Nephron (organoid): Measurements from ENCODE around the gene PITX3.

Source experiments
- H3K27ac Mint-ChIP-seq, 3 experiments: 2 replicates each; pipeline ENCODE4 v1.8.0; 2020; ENCODE audit warnings: mixed read lengths in 3 of 3, mild to moderate bottlenecking in 2 of 3, moderate library complexity in 1 of 3
- H3K27me3 Mint-ChIP-seq: 2 replicates; pipeline ENCODE4 v1.8.0; 2021; ENCODE audit warnings: low read depth, mild to moderate bottlenecking, moderate library complexity, mixed read lengths
- H3K36me3 Mint-ChIP-seq: 2 replicates; pipeline ENCODE4 v1.8.0; 2020; ENCODE audit warnings: low read depth, mixed read lengths
- H3K4me1 Mint-ChIP-seq: 2 replicates; pipeline ENCODE4 v1.8.0; 2020; ENCODE audit warnings: mixed read lengths
- H3K4me3 Mint-ChIP-seq, 3 experiments: 2 replicates each; pipeline ENCODE4 v1.8.0; 2020; ENCODE audit warnings: mild to moderate bottlenecking in 3 of 3, mixed read lengths in 3 of 3, moderate library complexity in 2 of 3
- H3K9me3 Mint-ChIP-seq: 2 replicates; pipeline ENCODE4 v1.8.0; 2020; ENCODE audit warnings: mixed read lengths
- CTCF ChIP-seq, 3 experiments: fragments of 200-600 bp; sonication (generic); IDR thresholded peaks; one replicate each; pipeline ENCODE4 v1.5.0; 2021; ENCODE audit warnings: antibody characterized with exemption in 3 of 3; ENCODE audit not compliant: unreplicated experiment in 3 of 3

Gene PITX3

GRCh38 chr10:102279104-102279503, 37.8 kb upstream of the PITX3 start:
- Mint-ChIP-seq H3K36me3 (peaks cover 15% of the 10 kb centered on the region), H3K27ac (peak overlapping the region in 2 of 3 experiments; percentile 76 to 80), H3K4me1 (peaks cover 49% of the 10 kb centered on the region), H3K4me3 (no peak overlapping the region), H3K9me3 (no peaks in the 10 kb centered on the region), H3K27me3 (no peaks in the 10 kb centered on the region)
- TF ChIP-seq CTCF (IDR thresholded peaks at IDR 0.05; ENCODE audit: unreplicated experiment in 3 of 3), result no peak

GRCh38 chr10:102275343-102275742, 34.0 kb upstream of the PITX3 start:
- Mint-ChIP-seq H3K9me3 (no peaks in the 10 kb centered on the region), H3K27me3 (no peaks in the 10 kb centered on the region), H3K4me1 (peaks cover 32% of the 10 kb centered on the region), H3K27ac (no peak overlapping the region), H3K36me3 (peaks cover 20% of the 10 kb centered on the region), H3K4me3 (no peak overlapping the region)
- TF ChIP-seq CTCF (IDR thresholded peaks at IDR 0.05; ENCODE audit: unreplicated experiment in 3 of 3), result no peak

- Mint-ChIP-seq H3K4me3 (no peak overlapping the region), H3K9me3 (no peaks in the 10 kb centered on the region), H3K36me3 (peaks cover 23% of the 10 kb centered on the region), H3K27ac (no peak overlapping the region), H3K27me3 (no peaks in the 10 kb centered on the region), H3K4me1 (peaks cover 25% of the 10 kb centered on the region)
- no peak for TF ChIP-seq CTCF (IDR thresholded peaks at IDR 0.05; ENCODE audit: unreplicated experiment in 3 of 3)
These were observed 32.8 kb upstream of the PITX3 start for GRCh38 chr10:102274062-102274461.

- no peak for TF ChIP-seq CTCF (IDR thresholded peaks at IDR 0.05; ENCODE audit: unreplicated experiment in 3 of 3)
- H3K4me1 Mint-ChIP-seq, result peaks cover 51% of the 10 kb centered on the region
- peak overlapping the region in 2 of 3 experiments; percentile 58 to 88 for H3K27ac Mint-ChIP-seq
- H3K9me3 Mint-ChIP-seq, result no peaks in the 10 kb centered on the region
- H3K4me3 Mint-ChIP-seq, result peak overlapping the region in 1 of 3 experiments; percentile 29
- H3K36me3 Mint-ChIP-seq, result peaks cover 26% of the 10 kb centered on the region
- no peaks in the 10 kb centered on the region for H3K27me3 Mint-ChIP-seq
These were observed 27.7 kb upstream of the PITX3 start for GRCh38 chr10:102269017-102269416.

- no peaks in the 10 kb centered on the region for H3K9me3 Mint-ChIP-seq
- peak overlapping the region; percentile 4 to 88 (median 58) for H3K27ac Mint-ChIP-seq
- no peak for TF ChIP-seq CTCF (IDR thresholded peaks at IDR 0.05; ENCODE audit: unreplicated experiment in 3 of 3)
- H3K4me3 Mint-ChIP-seq, result no peak overlapping the region
- peaks cover 50% of the 10 kb centered on the region for H3K4me1 Mint-ChIP-seq
- no peaks in the 10 kb centered on the region for H3K27me3 Mint-ChIP-seq
- peaks cover 30% of the 10 kb centered on the region for H3K36me3 Mint-ChIP-seq
These were observed 27.1 kb upstream of the PITX3 start for GRCh38 chr10:102268375-102268888.

GRCh38 chr10:102267748-102268147, 26.4 kb upstream of the PITX3 start:
- Mint-ChIP-seq H3K27me3 (no peaks in the 10 kb centered on the region), H3K9me3 (no peaks in the 10 kb centered on the region), H3K36me3 (peaks cover 37% of the 10 kb centered on the region), H3K4me1 (peaks cover 54% of the 10 kb centered on the region), H3K27ac (peak overlapping the region; percentile 4 to 88 (median 58)), H3K4me3 (no peak overlapping the region)
- no peak for TF ChIP-seq CTCF (IDR thresholded peaks at IDR 0.05; ENCODE audit: unreplicated experiment in 3 of 3)
